Muscle of arm (tissue), 12 donors: ENCODE measurements around the gene ADM. TPM values are rescaled to one million over a fixed set of nuclear protein-coding genes. Genes with fewer than 3 reads are reported as not detected.

Source experiments
- polyA plus RNA-seq, 12 donors: library from polyadenylated mRNA; unstranded; fragments of 120-200 nt; gene quantifications; one replicate each; pipeline ENCODE4 v1.2.1, GENCODE V29; 2013; ENCODE audit not compliant: insufficient read length in 12 of 12

The ADM gene
- polyA plus RNA-seq, 12 donors = 7.2 to 19.6 (median 11.1) TPM; not detected in 1

Other genes starting within 250 kb of the ADM start
- 10 to 100 TPM in 11 of 12 donors, not detected in 1; 18.3 to 53.2 (median 25.3) TPM for gene SBF2, start 10.9 kb upstream of the ADM start, polyA plus RNA-seq
- 10 to 100 TPM in 1 of 12 donors, 1 to 10 TPM in 10, not detected in 1; 2.8 to 16.4 (median 5.6) TPM for gene AMPD3, start 150.2 kb downstream of the ADM start, polyA plus RNA-seq
- 10 to 100 TPM in 11 of 12 donors, not detected in 1; 19.4 to 33.5 (median 24.9) TPM for gene RNF141, start 236.1 kb downstream of the ADM start, polyA plus RNA-seq